Activated CD8-positive, alpha-beta T cell treated with anti-CD3 and anti-CD28 coated beads for 36 hours (primary cell): ENCODE data around the gene ADGRV1. TPM values are rescaled to one million over a fixed set of nuclear protein-coding genes. Genes with fewer than 3 reads are reported as not detected.

Experiments used
- ATAC-seq: fragments of 200-7000 bp; cut with Tn5 transposase; one replicate; pipeline ENCODE4 v1.10.0; 2021; ENCODE audit warnings: mild to moderate bottlenecking, moderate library complexity
- CTCF ChIA-PET: fragments of 350-600 bp; sonication (Branson Sonifier 250); formaldehyde crosslinking; loops from one replicate; lab custom pipeline; 2021; ENCODE audit warnings: antibody characterized with exemption; lab: Charles Lee
- POLR2A ChIA-PET: fragments of 350-600 bp; sonication (Branson Sonifier 250); formaldehyde crosslinking; loops from one replicate; lab custom pipeline; 2021; ENCODE audit warnings: antibody characterized with exemption; lab: Charles Lee
- DNase-seq: peaks from one replicate; pipeline ENCODE4 v3.0.0-alpha.2; 2020
- H3K27ac Mint-ChIP-seq: one replicate; pipeline ENCODE4 v1.8.0; 2021; ENCODE audit warnings: mild to moderate bottlenecking, mixed read lengths
- H3K27me3 Mint-ChIP-seq: one replicate; pipeline ENCODE4 v1.8.0; 2021; ENCODE audit warnings: mixed read lengths
- H3K36me3 Mint-ChIP-seq: one replicate; pipeline ENCODE4 v1.8.0; 2021; ENCODE audit warnings: low read depth, mixed read lengths
- H3K4me1 Mint-ChIP-seq: one replicate; pipeline ENCODE4 v1.8.0; 2021; ENCODE audit warnings: low read depth, mixed read lengths
- H3K4me3 Mint-ChIP-seq: one replicate; pipeline ENCODE4 v1.8.0; 2021; ENCODE audit warnings: mild to moderate bottlenecking, moderate library complexity, mixed read lengths
- H3K9me3 Mint-ChIP-seq: one replicate; pipeline ENCODE4 v1.8.0; 2021; ENCODE audit warnings: mixed read lengths
- CTCF ChIP-seq: fragments of 200-600 bp; IDR thresholded peaks from one replicate; pipeline ENCODE4 v1.8.0; 2022; ENCODE audit warnings: antibody characterized with exemption, mild to moderate bottlenecking
- intact Hi-C: fragments of 100-400 bp; cut with micrococcal nuclease; formaldehyde crosslinking; loops from one replicate; pipeline ENCODE4 v1.10.0; 2022
- total RNA-seq, 2 experiments: library from RNA; stranded (reverse); gene quantifications; one replicate each; pipeline ENCODE4 v1.2.3, GENCODE V29; 2021

Gene ADGRV1
- total RNA-seq, 2 experiments from 2014 or later = 0.18 TPM; not detected in 1

DNA sequence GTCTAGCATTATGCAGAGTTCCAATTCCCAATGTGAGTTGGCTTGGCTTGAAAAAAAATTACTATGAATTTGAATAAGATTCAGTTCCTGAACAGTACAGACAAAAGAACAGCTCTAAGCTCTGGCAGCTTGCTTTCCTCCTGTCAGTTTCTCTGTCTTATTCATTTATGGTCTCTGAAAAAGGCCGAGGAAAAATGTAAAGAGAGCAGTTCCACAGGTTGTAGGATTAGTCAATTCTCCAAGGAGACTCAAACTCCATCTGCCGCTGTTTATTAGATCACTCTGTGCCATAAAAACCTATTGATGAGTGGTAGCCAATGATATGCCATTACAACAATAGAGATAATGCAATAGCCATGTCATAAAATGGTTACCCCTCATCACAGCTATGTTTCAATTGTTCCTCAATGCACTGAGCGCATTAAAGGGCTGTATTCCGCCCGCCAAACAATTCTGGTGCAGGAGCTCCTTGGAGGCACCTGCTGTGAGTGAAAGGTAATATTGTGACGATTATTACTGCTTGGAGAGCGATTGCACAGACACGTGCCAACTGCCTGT, 636.3 kb downstream of the ADGRV1 start:
- ATAC-seq = no peak
- ChIA-PET POLR2A (no interaction called here), CTCF (interaction anchor here (1.1 kb wide), 1 partner anchor 11 kb away, joined by 3 read pairs; no protein-coding TSS in a partner anchor)
- DNase-seq = no peak
- no peaks in the 10 kb centered on the region for H3K4me1 Mint-ChIP-seq
- no peak overlapping the region for H3K27ac Mint-ChIP-seq
- no peaks in the 10 kb centered on the region for H3K36me3 Mint-ChIP-seq
- intact Hi-C loops = no loop called here
- H3K27me3 Mint-ChIP-seq = peaks cover 10% of the 10 kb centered on the region
- peaks cover 2% of the 10 kb centered on the region for H3K9me3 Mint-ChIP-seq
- TF ChIP-seq CTCF = no peak
- H3K4me3 Mint-ChIP-seq = no peak overlapping the region

GRCh38 chr5:91200692-91201091, 642.1 kb downstream of the ADGRV1 start:
- POLR2A ChIA-PET = no interaction called here
- Mint-ChIP-seq H3K4me3 (no peak overlapping the region), H3K9me3 (peaks cover 2% of the 10 kb centered on the region), H3K4me1 (no peaks in the 10 kb centered on the region), H3K27me3 (peaks cover 15% of the 10 kb centered on the region), H3K36me3 (no peaks in the 10 kb centered on the region), H3K27ac (no peak overlapping the region)
- no peak for TF ChIP-seq CTCF
- DNase-seq (no peak), ATAC-seq (no peak)
- intact Hi-C loops = no loop called here
- CTCF ChIA-PET = interaction anchor here (1.0 to 1.5 kb wide), 2 partner anchors 15 to 334 kb away, joined by 3 to 4 read pairs; no protein-coding TSS in a partner anchor

GRCh38 chr5:91206103-91206502, 647.5 kb downstream of the ADGRV1 start:
- no peaks in the 10 kb centered on the region for H3K4me1 Mint-ChIP-seq
- POLR2A ChIA-PET = no interaction called here
- no peak for ATAC-seq

GRCh38 chr5:91206734-91207133, 648.1 kb downstream of the ADGRV1 start:
- intact Hi-C loops = no loop called here
- no peak for TF ChIP-seq CTCF
- Mint-ChIP-seq H3K4me3 (no peak overlapping the region), H3K27me3 (peaks cover 2% of the 10 kb centered on the region), H3K36me3 (no peaks in the 10 kb centered on the region), H3K27ac (no peak overlapping the region), H3K4me1 (no peaks in the 10 kb centered on the region), H3K9me3 (no peaks in the 10 kb centered on the region)
- DNase-seq (no peak), ATAC-seq (no peak)
- ChIA-PET POLR2A (no interaction called here), CTCF (interaction anchor here (0.7 to 1.2 kb wide), 2 partner anchors 178 to 341 kb away, joined by 3 read pairs; no protein-coding TSS in a partner anchor)

More at GRCh38 chr5:91206103-91206502, 647.5 kb downstream of the ADGRV1 start:
- no peak for TF ChIP-seq CTCF
- H3K4me3 Mint-ChIP-seq = no peak overlapping the region
- no peak overlapping the region for H3K27ac Mint-ChIP-seq
- CTCF ChIA-PET = interaction anchor here (0.7 to 1.2 kb wide), 2 partner anchors 179 to 341 kb away, joined by 3 read pairs; no protein-coding TSS in a partner anchor
- no peaks in the 10 kb centered on the region for H3K9me3 Mint-ChIP-seq
- intact Hi-C loops = no loop called here
- H3K36me3 Mint-ChIP-seq = no peaks in the 10 kb centered on the region
- no peak for DNase-seq
- H3K27me3 Mint-ChIP-seq = peaks cover 3% of the 10 kb centered on the region

GRCh38 chr5:91207248-91207647, 648.7 kb downstream of the ADGRV1 start:
- H3K4me3 Mint-ChIP-seq = no peak overlapping the region
- no peaks in the 10 kb centered on the region for H3K36me3 Mint-ChIP-seq
- intact Hi-C loops = no loop called here
- no peaks in the 10 kb centered on the region for H3K4me1 Mint-ChIP-seq
- POLR2A ChIA-PET = no interaction called here
- DNase-seq = no peak
- no peak overlapping the region for H3K27ac Mint-ChIP-seq
- TF ChIP-seq CTCF = no peak
- peaks cover 2% of the 10 kb centered on the region for H3K27me3 Mint-ChIP-seq
- no peaks in the 10 kb centered on the region for H3K9me3 Mint-ChIP-seq
- CTCF ChIA-PET = interaction anchor here (1.2 kb wide), 1 partner anchor 178 kb away, joined by 3 read pairs; no protein-coding TSS in a partner anchor
- no peak for ATAC-seq
